Activated naive CD4-positive, alpha-beta T cell (primary cell): Measurements from ENCODE around the gene PGGT1B.
A peak's percentile ranks its signal among the peaks of the same experiment; 100 is the strongest.

Source experiments
- DNase-seq, 4 experiments: peaks; one replicate each; lab custom pipeline; 2025; lab: John Stamatoyannopoulos, UW

The PGGT1B gene

DNA sequence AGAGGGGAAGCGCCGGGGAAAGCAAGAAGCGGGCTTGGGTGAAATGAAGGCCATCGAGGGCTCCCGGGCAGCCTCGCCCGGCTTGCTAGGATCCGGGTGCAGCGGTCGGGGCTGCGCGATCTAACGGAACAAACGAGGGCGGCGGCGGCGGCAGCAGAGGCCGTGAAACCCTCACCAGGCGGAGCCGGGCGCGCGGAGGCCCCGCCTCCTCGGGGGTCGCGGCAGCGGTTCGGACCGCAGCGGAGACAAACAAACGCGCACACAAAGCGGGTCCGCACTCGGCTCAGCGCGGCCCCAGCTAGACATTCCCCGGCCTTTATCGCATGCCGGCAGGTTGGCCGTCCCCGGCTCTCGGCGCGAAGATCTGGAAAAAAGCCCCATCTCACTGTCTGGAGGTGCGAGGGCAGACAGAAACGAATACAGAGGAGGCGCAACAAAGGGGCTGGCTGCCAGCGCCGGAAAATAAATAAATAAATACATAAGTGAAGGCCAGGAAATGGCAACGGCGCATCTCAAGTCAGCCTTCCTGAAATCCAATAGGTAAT, 82.4 kb downstream of the PGGT1B start:
- DNase-seq, result no peak

- no peak for DNase-seq
Measured at GRCh38 chr5:115179394-115180164, 83.1 kb downstream of the PGGT1B start.

GRCh38 chr5:115179030-115179393, 83.7 kb downstream of the PGGT1B start:
- no peak for DNase-seq

DNA sequence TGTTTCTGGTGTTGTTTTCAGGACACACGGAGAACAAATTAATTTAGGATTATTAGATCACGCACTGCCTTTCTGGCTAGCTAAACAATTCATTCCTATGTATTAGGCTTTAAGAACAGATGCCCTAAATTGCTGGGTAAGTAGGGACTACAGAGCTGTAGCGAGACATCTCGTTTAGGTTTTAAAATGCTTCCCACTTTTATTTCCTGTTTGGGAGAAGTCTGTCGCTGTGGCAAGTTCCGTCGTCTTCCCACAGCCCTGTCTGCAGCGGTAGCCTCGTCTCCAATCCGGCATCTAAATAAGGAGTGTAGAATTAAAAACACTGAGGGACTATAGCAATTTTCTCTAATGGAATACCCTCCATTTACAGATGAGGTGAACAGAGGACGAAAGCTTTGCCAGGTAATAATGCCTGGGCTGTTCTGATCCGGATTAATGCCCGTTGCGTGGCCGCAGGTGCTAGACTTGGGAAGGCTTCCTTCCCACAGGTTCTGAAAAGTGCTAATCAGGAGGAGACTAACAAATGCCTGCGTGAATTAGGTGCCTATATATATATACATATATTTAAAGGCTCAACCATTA, 91.7 kb downstream of the PGGT1B start:
- DNase-seq, result no peak

GRCh38 chr5:115170134-115170928, 92.3 kb downstream of the PGGT1B start:
- no peak for DNase-seq

- peak; percentile 54 to 78 (median 64) for DNase-seq
Measured at GRCh38 chr5:115169487-115170133, 93.1 kb downstream of the PGGT1B start, which contains the start of gene TRIM36. TRIM36 (minus strand) TSS chr5:115169908; CDS start chr5:115169634, 274 bp downstream.

- no peak for DNase-seq
Measured at GRCh38 chr5:115168829-115169486, 93.7 kb downstream of the PGGT1B start.

DNA sequence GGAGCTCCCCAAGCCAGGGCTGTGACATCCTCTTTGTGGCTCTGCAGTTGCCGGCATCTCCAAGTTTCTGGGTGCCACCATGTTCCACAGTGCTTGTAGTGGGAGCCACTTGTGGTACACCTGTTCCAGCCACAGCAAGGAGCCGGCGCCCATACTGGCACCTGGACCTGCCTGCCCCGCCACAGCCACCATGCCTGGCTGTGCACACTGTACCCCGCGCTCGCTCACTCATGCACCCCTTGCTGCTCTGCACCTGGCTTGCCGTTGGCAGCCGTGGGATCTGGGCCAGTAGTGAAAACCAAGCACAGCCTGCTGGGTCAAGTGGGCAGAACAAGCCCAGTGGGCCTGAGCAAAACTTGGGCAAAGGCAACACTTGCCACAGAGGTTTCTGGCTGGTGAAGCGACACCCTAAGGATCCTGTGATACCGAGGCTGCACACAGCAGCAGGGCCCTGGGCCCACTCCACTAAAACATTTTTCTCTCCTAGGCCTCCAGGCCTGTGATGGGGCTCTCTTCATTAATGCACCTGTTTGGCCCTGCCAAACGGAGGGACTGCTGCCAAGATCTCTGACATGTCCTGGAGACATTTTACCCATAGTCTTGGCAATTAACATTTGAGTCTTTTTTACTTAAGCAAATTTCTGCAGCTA, 95.8 kb downstream of the PGGT1B start:
- no peak for DNase-seq

- no peak for DNase-seq
Measured at GRCh38 chr5:115165790-115166189, 96.9 kb downstream of the PGGT1B start.

DNA sequence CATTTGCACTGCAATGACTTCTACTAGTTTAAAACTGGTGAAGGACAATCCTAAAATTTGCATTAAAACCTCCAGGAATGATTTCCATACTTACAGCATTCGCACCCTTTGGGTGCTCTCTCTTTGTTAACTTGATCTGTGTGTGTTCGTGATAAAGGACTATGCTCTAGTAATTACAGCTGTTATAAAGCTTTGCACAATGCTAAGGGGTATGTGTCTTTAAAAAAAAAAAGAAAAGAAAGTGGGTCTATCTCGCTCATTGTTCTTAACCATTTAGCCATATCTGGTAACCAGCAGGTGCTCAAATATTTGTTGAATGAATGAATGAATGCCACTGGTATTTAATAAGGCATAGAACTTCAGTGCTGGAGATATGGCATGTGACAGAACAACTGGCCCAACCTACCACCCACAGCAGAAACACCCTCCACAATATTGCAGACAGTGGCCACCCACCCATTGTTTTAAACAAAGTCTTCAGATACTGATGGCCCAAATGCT, 101.7 kb downstream of the PGGT1B start:
- no peak for DNase-seq
